MCF 10A (cell line): ENCODE measurements around the gene LANCL3. TPM values are rescaled to one million over a fixed set of nuclear protein-coding genes. Genes with fewer than 3 reads are reported as not detected.
A peak's percentile ranks its signal among the peaks of the same experiment; 100 is the strongest.

Source experiments
- BruUV-seq: library from RNA; stranded (reverse); fragments of 400-500 nt; replicated peaks from 2 replicates; lab custom pipeline; 2021; lab: Mats Ljungman, UMichigan
- CTCF ChIA-PET: fragments of 300-600 bp; sonication (Branson Sonifier 250); formaldehyde crosslinking; extraction: SDS; loops from one replicate; lab custom pipeline; 2021; ENCODE audit warnings: antibody characterized with exemption, inconsistent platforms; lab: Yijun Ruan, JAX
- POLR2A ChIA-PET: fragments of 300-600, 350-650 bp; sonication (Branson Sonifier 250); formaldehyde crosslinking; extraction: SDS; loops from one replicate; lab custom pipeline; 2020; ENCODE audit warnings: antibody characterized with exemption, inconsistent platforms; lab: Yijun Ruan, JAX
- DNase-seq: peaks from one replicate; pipeline ENCODE4 v3.0.0-alpha.2; 2018; ENCODE audit not compliant: unreplicated experiment
- H3K27ac Mint-ChIP-seq: one replicate; pipeline ENCODE4 v1.8.0; 2022; ENCODE audit warnings: mild to moderate bottlenecking, low read depth, mixed read lengths; ENCODE audit not compliant: unreplicated experiment
- H3K27me3 Mint-ChIP-seq: one replicate; pipeline ENCODE4 v1.8.0; 2022; ENCODE audit warnings: mixed read lengths; ENCODE audit not compliant: insufficient read depth, unreplicated experiment
- H3K36me3 Mint-ChIP-seq: one replicate; pipeline ENCODE4 v1.8.0; 2022; ENCODE audit warnings: mild to moderate bottlenecking, moderate library complexity, mixed read lengths; ENCODE audit not compliant: insufficient read depth, unreplicated experiment
- H3K4me1 Mint-ChIP-seq: one replicate; pipeline ENCODE4 v1.8.0; 2022; ENCODE audit warnings: mixed read lengths; ENCODE audit not compliant: insufficient read depth, unreplicated experiment
- H3K4me3 Mint-ChIP-seq: one replicate; pipeline ENCODE4 v1.8.0; 2022; ENCODE audit warnings: mild to moderate bottlenecking, moderate library complexity, mixed read lengths; ENCODE audit not compliant: unreplicated experiment
- H3K9me3 Mint-ChIP-seq: one replicate; pipeline ENCODE4 v1.8.0; 2022; ENCODE audit warnings: mixed read lengths; ENCODE audit not compliant: unreplicated experiment
- intact Hi-C: fragments of 100-400 bp; cut with micrococcal nuclease; formaldehyde crosslinking; loops from 2 replicates; pipeline ENCODE4 v1.14.1; 2022
- total RNA-seq: library from RNA; stranded (reverse); gene quantifications from 2 replicates; pipeline ENCODE4 v1.2.3, GENCODE V29; 2022
- TF ChIP-seq, protein P1 (sequence below): fragments of 200-600 bp; IDR thresholded peaks from one replicate; pipeline ENCODE4 v1.8.0; 2022; ENCODE audit warnings: antibody characterized with exemption, mild to moderate bottlenecking; ENCODE audit not compliant: unreplicated experiment

LANCL3 gene
- total RNA-seq, 1 experiment from 2014 or later: 0.54 TPM

DNA sequence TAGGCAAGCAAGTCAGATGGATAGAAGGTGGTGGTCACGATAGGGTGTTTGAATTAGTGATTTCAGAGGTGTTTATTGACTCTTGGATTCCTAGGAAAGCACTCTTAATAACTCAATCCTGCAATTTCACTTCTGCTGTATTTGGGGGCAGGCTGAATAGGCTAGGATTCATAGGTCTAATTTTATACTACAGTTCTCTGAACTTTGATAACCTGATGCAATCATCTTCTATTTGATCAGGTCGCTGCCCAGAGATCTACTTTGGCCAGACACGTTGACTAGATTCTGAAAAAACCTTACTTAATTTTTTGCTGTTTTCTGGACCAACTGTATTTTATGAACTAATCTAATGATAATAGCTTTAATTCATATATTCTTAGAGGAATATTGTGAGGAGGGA lies 140.5 kb downstream of the LANCL3 start:
- intact Hi-C loops: no loop called here
- CTCF ChIA-PET: interaction anchor here (0.6 to 1.1 kb wide), 3 partner anchors 13 to 129 kb away, joined by 3 read pairs; no protein-coding TSS in a partner anchor
- no peak overlapping the region for H3K4me3 Mint-ChIP-seq
- POLR2A ChIA-PET: interaction anchor here (0.7 kb wide), 1 partner anchor 26 kb away, joined by 3 read pairs; no protein-coding TSS in a partner anchor
- H3K27me3 Mint-ChIP-seq: peaks cover 21% of the 10 kb centered on the region
- H3K27ac Mint-ChIP-seq: no peak overlapping the region
- H3K4me1 Mint-ChIP-seq: peaks cover 5% of the 10 kb centered on the region
- no peaks in the 10 kb centered on the region for H3K9me3 Mint-ChIP-seq
- DNase-seq: no peak
- BruUV-seq: no TSS peak
- H3K36me3 Mint-ChIP-seq: no peaks in the 10 kb centered on the region
- TF ChIP-seq, protein P1, sequence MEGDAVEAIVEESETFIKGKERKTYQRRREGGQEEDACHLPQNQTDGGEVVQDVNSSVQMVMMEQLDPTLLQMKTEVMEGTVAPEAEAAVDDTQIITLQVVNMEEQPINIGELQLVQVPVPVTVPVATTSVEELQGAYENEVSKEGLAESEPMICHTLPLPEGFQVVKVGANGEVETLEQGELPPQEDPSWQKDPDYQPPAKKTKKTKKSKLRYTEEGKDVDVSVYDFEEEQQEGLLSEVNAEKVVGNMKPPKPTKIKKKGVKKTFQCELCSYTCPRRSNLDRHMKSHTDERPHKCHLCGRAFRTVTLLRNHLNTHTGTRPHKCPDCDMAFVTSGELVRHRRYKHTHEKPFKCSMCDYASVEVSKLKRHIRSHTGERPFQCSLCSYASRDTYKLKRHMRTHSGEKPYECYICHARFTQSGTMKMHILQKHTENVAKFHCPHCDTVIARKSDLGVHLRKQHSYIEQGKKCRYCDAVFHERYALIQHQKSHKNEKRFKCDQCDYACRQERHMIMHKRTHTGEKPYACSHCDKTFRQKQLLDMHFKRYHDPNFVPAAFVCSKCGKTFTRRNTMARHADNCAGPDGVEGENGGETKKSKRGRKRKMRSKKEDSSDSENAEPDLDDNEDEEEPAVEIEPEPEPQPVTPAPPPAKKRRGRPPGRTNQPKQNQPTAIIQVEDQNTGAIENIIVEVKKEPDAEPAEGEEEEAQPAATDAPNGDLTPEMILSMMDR: no peak

DNA sequence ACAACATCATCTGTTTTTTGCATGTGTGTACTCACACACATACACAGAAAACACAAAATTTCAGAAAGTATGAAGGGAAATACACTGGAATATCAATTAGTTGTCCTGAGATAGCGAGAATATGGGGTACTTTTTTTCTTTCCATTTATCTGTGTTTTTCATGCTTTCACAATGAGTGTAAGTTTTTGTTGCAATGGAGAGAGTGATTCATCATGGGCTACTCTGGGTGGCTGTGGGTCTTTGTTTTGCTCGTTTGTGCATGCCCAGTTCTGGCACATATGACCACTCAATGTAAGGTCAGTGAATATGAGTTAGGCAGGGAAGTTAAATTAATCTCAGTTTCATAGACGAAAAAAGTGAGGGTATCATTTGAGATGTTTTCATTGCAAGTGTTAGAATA lies 141.0 kb downstream of the LANCL3 start:
- POLR2A ChIA-PET: interaction anchor here (0.7 kb wide), 1 partner anchor 26 kb away, joined by 3 read pairs; no protein-coding TSS in a partner anchor
- H3K4me3 Mint-ChIP-seq: no peak overlapping the region
- peak; percentile 48 for DNase-seq
- no peak overlapping the region for H3K27ac Mint-ChIP-seq
- peaks cover 25% of the 10 kb centered on the region for H3K27me3 Mint-ChIP-seq
- no peaks in the 10 kb centered on the region for H3K36me3 Mint-ChIP-seq
- BruUV-seq: no TSS peak
- H3K9me3 Mint-ChIP-seq: no peaks in the 10 kb centered on the region
- TF ChIP-seq, protein P1: no peak
- H3K4me1 Mint-ChIP-seq: peaks cover 5% of the 10 kb centered on the region
- intact Hi-C loops: no loop called here
- CTCF ChIA-PET: interaction anchor here (0.8 kb wide), 1 partner anchor 129 kb away, joined by 3 read pairs; no protein-coding TSS in a partner anchor

DNA sequence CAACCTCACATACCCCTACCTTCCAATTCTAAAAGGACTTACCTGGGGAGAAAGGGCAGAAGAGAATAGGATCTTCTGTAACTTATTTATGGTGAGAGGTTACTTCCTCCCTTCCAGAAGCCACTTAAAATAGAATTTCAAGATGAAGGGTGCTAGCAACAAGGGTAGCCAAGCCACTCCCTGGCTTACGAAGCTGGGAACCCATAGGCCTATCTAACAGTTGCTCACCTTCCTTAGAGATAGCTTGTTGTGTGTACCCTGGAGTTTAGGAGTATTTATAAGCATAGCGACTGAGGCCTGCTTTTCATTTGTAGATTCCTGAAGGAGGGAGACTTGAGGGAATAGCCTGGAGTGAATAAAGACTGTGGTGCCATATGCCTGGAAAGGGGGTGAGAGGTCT lies 143.0 kb downstream of the LANCL3 start:
- Mint-ChIP-seq H3K9me3 (no peaks in the 10 kb centered on the region), H3K36me3 (no peaks in the 10 kb centered on the region), H3K4me3 (no peak overlapping the region), H3K4me1 (peaks cover 5% of the 10 kb centered on the region), H3K27me3 (peaks cover 39% of the 10 kb centered on the region), H3K27ac (no peak overlapping the region)
- DNase-seq: no peak
- intact Hi-C loops: no loop called here
- BruUV-seq: no TSS peak
- POLR2A ChIA-PET: no interaction called here
- CTCF ChIA-PET: no interaction called here
- TF ChIP-seq, protein P1: no peak

DNA sequence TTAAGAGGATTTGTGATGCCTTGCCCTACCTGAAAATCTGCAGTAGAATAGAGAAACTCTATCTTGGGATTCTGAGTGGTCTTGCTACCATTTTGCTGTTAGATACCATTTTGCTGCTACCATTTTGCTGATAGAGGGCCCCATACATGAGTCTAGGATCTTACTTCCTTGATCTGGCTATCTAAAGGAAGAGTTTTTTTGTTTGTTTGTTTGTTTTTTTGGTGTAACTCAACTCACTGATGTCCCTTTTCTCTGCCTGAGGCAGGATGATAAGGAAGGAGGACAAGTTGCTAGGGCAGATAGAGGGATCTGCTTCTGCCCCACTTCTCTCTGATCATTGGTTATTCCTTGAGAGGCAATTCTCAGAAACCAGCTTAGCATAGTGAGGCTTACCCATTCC lies 145.1 kb downstream of the LANCL3 start:
- intact Hi-C loops: no loop called here
- no peaks in the 10 kb centered on the region for H3K9me3 Mint-ChIP-seq
- ChIA-PET CTCF (interaction anchor here (0.7 kb wide), 1 partner anchor 335 kb away, joined by 3 read pairs; no protein-coding TSS in a partner anchor), POLR2A (no interaction called here)
- no peak overlapping the region for H3K4me3 Mint-ChIP-seq
- no peak for DNase-seq
- TF ChIP-seq, protein P1: no peak
- no peaks in the 10 kb centered on the region for H3K36me3 Mint-ChIP-seq
- peaks cover 5% of the 10 kb centered on the region for H3K4me1 Mint-ChIP-seq
- H3K27me3 Mint-ChIP-seq: peaks cover 36% of the 10 kb centered on the region
- no peak overlapping the region for H3K27ac Mint-ChIP-seq
- BruUV-seq: no TSS peak
